Activated CD8-positive, alpha-beta memory T cell treated with anti-CD3 and anti-CD28 coated beads, Interleukin-2, amount 50 U/mL, for 24 hours (primary cell): Measurements from ENCODE around the gene PTK7.

Source experiments
- DNase-seq: peaks from one replicate; pipeline ENCODE4 v3.0.0-alpha.2; 2020; ENCODE audit errors: extremely low read depth

The PTK7 gene

DNA sequence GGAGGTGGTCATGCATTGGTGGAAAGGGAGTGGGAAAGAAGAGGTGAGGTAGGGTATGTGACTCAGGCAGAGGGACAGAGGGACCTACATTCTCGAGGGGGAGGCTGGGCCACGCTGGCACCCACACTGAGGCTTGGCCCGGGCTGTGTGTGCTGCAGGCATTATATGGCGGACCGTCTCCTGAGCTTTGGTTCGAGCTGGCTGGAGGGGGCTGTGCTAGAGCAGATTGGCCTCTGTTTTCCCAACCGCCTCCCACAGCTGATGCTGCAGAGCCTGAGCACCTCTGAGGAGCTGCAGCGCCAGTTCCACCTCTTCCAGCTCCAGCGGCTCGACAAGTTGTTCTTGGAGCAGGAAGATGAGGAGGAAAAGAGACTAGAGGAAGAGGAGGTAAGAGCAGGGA is 129.7 kb downstream of the PTK7 start:
- no peak for DNase-seq

DNA sequence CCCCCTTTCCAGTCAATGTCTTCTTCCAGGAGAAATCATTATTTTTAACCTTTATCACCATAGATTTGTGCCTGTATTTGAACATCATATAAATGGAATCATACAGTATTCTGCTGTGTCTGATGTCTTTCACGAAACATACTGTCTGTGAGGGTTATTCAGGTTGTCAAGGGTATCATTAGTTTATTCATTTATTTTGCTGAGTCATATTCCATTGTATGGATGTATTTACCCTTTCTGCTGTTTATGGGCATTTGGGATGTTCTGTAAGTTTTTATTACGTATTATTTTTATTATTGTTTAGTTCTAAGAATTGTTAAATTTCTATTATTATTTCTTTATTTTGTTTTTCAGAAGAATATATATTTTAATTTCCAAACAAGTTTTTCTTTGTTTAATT is 131.2 kb downstream of the PTK7 start:
- no peak for DNase-seq
